Mucosa of descending colon (tissue), 3 donors: ENCODE measurements around the gene ATP13A5. TPM values are rescaled to one million over a fixed set of nuclear protein-coding genes. Genes with fewer than 3 reads are reported as not detected.

ENCODE experiments used
- ATAC-seq: fragments of 200-7000 bp; cut with Tn5 transposase; one replicate; pipeline ENCODE4 v1.9.1; 2020; ENCODE audit warnings: mild to moderate bottlenecking, moderate library complexity
- DNase-seq, 3 donors: peaks; one replicate each; pipeline ENCODE4 v3.0.0-alpha.2; 2020
- H3K36me3 ChIP-seq: fragments of 200-600 bp; one replicate; pipeline ENCODE4 v1.8.0; 2021; ENCODE audit warnings: low read depth, mild to moderate bottlenecking
- H3K4me1 ChIP-seq: fragments of 200-600 bp; one replicate; pipeline ENCODE4 v1.8.0; 2021; ENCODE audit warnings: low read depth, mild to moderate bottlenecking
- H3K4me3 ChIP-seq: fragments of 200-600 bp; one replicate; pipeline ENCODE4 v1.8.0; 2021; ENCODE audit warnings: mild to moderate bottlenecking
- H3K9me3 ChIP-seq: fragments of 200-600 bp; one replicate; pipeline ENCODE4 v1.8.0; 2021; ENCODE audit warnings: mild to moderate bottlenecking
- intact Hi-C, 2 donors: fragments of 100-400 bp; cut with DNase I in 1 of 2; cut with micrococcal nuclease in 1 of 2; formaldehyde crosslinking; loops; one replicate each; pipeline versions ENCODE4 v1.11.0 to v1.11.1; 2022; cut with DNase I, micrococcal nuclease
- total RNA-seq, 3 donors: library from RNA; stranded (reverse); fragmentation: NEBNext Ultra II Directional in 2 of 3; extraction: Animal tissue kit (Norgen Biotek cat#: 25700) in 2 of 3; gene quantifications; one replicate each; pipeline versions ENCODE4 v1.2.1 to v1.2.4, GENCODE V29; 2021 to 2023
- TF ChIP-seq, protein P1 (sequence below): fragments of 200-600 bp; IDR thresholded peaks from one replicate; pipeline ENCODE4 v1.8.0; 2022; ENCODE audit warnings: antibody characterized with exemption, mild to moderate bottlenecking
- donor health status: DM: no; HTN: no; CAD: no; lungs with moderate emphysema.
- donor health status: DM: no; HTN: no; CAD: no.
- donor health status: DM: no; HTN: yes; CAD: no.

The ATP13A5 gene
- total RNA-seq, 3 donors from 2014 or later, result 0.35 to 0.61 (median 0.41) TPM

DNA sequence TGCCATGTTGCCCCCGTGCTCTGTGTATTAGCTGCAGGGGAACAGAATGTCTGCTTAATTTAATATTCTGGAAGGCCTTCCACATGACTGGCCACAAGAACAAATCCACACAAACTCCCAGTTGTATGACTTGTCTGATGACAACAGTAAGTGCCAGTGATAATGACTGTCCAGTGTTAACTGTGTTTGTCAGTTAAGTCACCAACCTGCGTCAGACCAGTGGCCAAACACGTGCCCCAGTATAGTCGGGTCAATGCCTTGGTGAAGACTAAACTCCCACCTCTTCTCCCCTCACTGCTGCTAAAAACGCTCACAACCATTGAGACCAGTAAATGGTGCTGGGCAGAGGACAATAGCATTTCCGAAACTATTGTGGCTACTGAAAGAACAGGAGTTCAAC, 9.8 kb upstream of the ATP13A5 start:
- DNase-seq (no peak), ATAC-seq (no peak)
- intact Hi-C loops, result no loop called here
- no peaks in the 10 kb centered on the region for H3K9me3 ChIP-seq
- H3K36me3 ChIP-seq, result no peaks in the 10 kb centered on the region
- H3K4me3 ChIP-seq, result no peak overlapping the region
- TF ChIP-seq, protein P1, sequence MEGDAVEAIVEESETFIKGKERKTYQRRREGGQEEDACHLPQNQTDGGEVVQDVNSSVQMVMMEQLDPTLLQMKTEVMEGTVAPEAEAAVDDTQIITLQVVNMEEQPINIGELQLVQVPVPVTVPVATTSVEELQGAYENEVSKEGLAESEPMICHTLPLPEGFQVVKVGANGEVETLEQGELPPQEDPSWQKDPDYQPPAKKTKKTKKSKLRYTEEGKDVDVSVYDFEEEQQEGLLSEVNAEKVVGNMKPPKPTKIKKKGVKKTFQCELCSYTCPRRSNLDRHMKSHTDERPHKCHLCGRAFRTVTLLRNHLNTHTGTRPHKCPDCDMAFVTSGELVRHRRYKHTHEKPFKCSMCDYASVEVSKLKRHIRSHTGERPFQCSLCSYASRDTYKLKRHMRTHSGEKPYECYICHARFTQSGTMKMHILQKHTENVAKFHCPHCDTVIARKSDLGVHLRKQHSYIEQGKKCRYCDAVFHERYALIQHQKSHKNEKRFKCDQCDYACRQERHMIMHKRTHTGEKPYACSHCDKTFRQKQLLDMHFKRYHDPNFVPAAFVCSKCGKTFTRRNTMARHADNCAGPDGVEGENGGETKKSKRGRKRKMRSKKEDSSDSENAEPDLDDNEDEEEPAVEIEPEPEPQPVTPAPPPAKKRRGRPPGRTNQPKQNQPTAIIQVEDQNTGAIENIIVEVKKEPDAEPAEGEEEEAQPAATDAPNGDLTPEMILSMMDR, result no peak
- H3K4me1 ChIP-seq, result no peaks in the 10 kb centered on the region

DNA sequence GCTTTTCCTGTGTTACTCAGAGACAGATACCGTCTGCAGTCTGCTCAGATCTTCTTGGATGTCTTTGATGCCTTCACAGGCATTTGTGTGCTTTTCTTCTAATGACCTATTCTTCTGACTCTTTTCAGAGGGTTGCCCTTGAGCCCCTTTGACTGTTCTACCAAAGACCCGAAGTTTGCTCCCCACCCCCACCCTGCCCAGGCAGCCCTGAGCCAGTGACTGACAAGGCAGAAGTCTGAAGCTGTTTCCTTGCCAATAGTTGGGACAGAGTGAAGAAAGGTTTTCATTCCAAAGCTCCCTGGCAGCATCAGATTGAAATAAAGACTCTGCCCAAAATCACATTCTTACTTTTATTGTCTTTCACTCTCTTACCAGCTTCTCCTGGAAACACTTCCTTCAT, 9.0 kb upstream of the ATP13A5 start:
- H3K4me3 ChIP-seq, result no peak overlapping the region
- TF ChIP-seq, protein P1, result no peak
- no peaks in the 10 kb centered on the region for H3K36me3 ChIP-seq
- H3K9me3 ChIP-seq, result no peaks in the 10 kb centered on the region
- intact Hi-C loops, result no loop called here
- H3K4me1 ChIP-seq, result no peaks in the 10 kb centered on the region
- ATAC-seq, result no peak
- DNase-seq, result no peak

DNA sequence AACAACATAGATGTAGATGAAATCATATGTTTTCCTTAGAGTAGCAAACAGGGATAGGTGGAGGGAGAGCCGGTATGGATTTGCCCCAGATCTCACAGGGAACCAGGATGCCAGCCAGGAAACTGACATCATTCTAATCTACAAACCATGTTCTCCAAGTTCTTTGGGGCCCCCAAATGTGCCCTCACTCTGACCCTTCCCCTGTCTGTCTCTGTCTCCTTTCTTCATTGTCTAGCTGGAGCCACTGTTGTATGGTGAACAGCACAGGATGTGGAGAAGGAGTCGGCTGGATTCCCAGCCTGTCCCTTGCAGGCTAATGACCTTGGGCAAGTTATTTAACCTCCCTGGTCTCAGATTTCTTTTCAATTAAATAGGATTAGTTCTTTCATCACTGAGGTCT, 962 bp downstream of the ATP13A5 start:
- no peaks in the 10 kb centered on the region for H3K9me3 ChIP-seq
- TF ChIP-seq, protein P1, result no peak
- no peak overlapping the region for H3K4me3 ChIP-seq
- intact Hi-C loops, result no loop called here
- no peaks in the 10 kb centered on the region for H3K36me3 ChIP-seq
- DNase-seq (no peak), ATAC-seq (no peak)
- no peaks in the 10 kb centered on the region for H3K4me1 ChIP-seq

DNA sequence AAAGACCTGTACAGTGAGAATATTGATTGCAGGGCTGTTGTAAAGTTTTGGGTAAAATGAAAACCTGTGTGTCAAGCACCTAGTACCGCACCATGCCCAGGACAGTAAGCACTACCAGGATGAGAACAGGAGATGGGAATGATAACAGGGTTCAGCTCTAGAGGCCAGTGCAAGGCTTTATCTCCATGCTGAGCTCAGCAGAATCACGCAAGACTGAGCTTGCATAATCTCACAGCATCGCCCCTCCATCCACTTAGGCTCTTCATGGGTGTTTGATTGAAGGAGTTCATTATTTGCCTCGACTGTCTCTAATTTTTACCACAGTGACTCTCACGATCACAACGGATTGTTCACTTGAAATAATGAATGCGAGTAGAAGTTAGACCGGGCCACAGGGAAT, 2.9 kb downstream of the ATP13A5 start:
- intact Hi-C loops, result no loop called here
- ATAC-seq, result no peak
- no peaks in the 10 kb centered on the region for H3K36me3 ChIP-seq
- no peaks in the 10 kb centered on the region for H3K4me1 ChIP-seq
- no peak for DNase-seq
- TF ChIP-seq, protein P1, result no peak
- H3K9me3 ChIP-seq, result no peaks in the 10 kb centered on the region
- no peak overlapping the region for H3K4me3 ChIP-seq

DNA sequence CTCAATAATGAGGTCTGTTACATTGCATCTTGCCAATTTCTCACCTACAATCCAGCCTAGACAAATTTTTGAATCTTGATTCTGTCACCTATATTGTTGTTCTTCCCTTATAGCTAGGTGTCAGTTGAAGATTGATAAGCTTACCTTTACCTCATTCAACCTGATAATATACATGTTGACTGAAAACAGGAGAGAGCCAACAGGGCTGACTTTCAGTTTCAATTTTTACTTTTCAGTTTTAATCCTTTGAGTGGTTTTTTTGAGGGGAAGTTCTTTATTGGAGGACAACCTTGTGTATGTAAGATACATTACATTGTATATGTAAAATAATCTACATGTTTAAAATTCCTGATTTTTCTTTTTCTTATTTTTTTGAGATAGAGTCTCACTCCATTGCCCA, 5.8 kb downstream of the ATP13A5 start:
- ATAC-seq, result no peak

DNA sequence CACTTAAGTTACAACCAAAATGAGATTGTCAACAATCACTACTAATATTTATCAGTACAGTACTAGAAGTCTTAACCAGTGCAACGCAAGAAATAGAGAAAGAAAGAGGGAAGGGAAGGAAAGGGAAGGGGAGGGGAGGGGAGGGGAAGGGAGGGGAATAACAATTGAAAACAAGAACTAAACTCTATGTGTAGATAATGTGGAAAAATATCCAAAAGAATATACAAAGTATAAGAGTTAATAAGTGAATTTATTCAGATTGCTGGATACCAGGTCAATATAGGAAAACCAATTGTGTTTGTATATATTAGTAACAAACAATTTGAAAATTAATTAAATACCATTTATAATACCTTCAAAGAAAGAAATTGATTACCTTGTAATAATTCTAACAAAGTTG, 10.7 kb downstream of the ATP13A5 start:
- DNase-seq, result no peak
- Histone ChIP-seq H3K4me1 (no peaks in the 10 kb centered on the region), H3K4me3 (no peak overlapping the region), H3K36me3 (no peaks in the 10 kb centered on the region), H3K9me3 (no peaks in the 10 kb centered on the region)
- ATAC-seq, result no peak
- TF ChIP-seq, protein P1, result no peak
- intact Hi-C loops, result no loop called here

More for the DNA sequence above, 5.8 kb downstream of the ATP13A5 start:
- intact Hi-C loops, result no loop called here
- H3K4me3 ChIP-seq, result no peak overlapping the region
- TF ChIP-seq, protein P1, result no peak
- DNase-seq, result no peak
- H3K9me3 ChIP-seq, result no peaks in the 10 kb centered on the region
- H3K4me1 ChIP-seq, result no peaks in the 10 kb centered on the region
- H3K36me3 ChIP-seq, result no peaks in the 10 kb centered on the region
